Putamen (tissue), 1 donor: ENCODE measurements around the gene B3GLCT.

Experiments
- DNase-seq: peaks from one replicate; pipeline ENCODE4 v3.0.0-alpha.2; 2016; ENCODE audit warnings: low spot score

B3GLCT gene

DNA sequence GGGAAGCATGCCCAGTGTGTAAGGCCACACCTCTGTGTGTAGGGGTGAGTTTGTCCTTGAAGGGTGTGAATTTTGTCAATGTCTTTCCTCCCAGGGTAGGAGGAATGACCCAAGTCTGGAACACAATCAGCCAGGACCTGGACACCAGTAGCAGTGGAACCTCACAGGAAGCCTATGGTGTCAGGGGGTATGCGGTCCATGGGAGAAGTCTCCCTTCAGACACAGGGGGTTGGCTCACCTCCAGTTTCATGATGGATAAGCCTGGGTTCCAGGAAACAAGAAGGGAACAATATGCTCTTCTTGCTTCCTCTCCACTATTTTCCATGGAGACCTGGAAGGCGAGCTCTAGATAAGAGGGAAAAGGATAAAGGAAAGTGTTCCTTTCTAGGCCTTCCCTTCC is 23.9 kb downstream of the B3GLCT start:
- no peak for DNase-seq

DNA sequence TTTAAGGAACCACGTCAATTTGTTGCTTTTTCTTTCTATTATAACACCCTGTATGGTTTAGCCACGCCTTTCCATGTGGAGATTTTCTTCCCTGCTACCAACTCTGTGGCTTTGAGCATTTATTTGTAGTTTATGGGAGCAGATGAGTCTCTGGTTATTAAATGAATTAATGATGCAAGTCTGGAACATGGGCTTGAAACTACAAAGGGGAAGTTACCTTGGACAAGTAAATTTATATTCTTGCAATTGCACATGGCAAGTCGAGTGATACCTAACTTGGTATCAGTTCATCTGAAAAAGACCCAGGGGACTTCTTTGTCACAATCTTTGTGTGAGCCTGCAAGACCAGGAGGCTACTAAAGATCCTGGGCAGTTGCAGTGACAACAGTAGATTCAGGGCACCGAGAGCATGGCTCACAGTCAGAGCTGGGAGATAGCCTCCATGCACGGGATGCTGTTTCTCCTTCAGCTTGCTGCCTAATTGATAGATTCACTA is 24.4 kb downstream of the B3GLCT start:
- DNase-seq, result no peak

DNA sequence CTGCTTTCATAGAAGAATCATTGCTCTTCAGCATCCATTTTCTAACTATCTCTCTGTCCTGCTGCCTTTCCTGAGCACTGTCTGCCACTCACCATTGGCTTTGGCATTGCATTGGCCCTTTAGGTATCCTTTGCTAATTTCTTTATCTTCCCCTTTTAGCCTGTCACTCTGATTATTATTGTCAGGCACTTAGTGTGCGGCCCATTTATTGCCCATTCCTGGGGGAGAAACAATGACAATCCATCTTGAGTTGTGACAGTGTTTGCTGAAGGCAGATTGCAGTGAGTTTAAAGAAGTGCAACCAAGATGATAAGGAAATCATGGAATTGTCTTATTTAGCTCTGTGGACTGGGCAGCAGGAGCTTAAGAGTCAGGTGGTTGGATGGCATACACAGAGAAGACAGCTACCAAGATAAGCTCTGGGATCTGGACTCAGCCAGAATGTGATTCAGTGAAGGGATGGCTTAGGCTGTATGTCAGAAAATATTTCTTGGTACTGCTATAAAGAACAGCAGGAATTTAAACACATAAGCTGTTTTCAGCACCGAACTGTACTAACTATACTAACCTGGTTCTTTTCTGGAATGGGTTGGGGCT is 25.3 kb downstream of the B3GLCT start:
- no peak for DNase-seq

DNA sequence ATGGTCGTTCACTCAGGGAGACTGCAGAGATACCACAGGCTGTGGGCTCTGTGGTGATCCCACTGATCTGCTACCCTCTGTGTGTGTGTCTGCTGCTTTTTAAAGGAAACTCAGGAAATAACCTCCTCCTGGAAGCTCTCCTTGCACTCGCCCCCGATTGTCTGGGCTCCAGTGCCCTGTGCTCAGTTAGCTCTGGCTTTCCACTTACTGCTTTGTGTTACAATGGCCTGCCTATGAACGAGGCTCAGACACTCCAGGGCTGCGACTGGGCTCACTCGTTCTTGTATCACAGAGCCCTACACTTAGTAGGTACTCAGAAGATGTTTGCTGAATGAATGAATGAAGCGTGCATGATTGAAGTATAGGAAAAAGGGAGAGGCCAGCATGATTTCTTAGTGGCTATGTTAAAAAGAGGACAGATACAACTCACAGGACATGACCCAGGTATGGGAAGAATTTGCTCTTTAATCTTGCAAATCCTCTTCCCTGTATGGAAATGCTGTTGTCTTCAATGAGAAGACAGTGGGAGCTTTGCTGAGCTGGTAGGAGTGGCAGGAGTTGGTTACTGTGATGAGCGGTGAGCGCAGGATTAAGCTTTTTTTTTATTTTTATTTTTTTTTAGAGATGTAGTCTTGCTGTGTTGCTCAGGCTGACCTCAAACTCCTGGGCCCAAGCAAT is 26.4 kb downstream of the B3GLCT start:
- no peak for DNase-seq

DNA sequence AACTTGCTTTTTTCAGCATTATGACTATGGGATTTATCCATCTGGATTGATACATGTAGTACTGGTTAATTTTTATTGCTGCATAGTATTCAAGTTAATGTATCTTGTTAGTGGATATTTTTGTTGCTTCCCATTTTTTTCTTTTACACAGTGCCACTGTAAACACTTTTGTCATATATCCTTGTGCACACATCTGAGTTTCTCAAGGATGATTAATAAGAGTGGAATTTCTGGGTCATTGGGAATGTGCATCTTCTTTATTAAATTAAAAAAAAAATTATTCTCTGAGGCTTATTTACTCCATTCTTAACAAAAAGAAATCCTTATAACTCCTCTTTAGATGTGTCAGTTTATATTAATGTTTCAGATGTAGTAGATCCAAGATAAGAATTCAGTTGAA is 27.3 kb downstream of the B3GLCT start:
- DNase-seq, result no peak

DNA sequence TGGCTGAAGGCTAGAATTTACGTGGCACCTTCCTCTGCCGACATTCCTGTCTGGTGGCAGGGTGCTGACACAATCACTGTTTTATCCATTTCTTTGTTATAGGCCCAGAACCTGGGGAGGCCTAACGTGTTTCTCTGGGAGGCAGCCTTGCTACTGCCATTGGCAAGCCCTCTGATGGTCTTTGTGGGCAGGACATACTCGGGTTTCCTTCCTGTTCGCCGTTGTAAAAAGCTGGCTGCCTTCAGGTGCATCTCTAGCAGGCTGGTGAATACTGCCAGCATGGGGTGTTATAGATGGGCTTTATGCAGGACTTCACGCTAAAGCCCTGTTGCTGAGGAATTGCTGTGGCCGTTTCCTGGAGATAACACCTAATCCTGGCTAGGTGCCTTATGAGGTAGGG is 28.1 kb downstream of the B3GLCT start:
- DNase-seq, result no peak

DNA sequence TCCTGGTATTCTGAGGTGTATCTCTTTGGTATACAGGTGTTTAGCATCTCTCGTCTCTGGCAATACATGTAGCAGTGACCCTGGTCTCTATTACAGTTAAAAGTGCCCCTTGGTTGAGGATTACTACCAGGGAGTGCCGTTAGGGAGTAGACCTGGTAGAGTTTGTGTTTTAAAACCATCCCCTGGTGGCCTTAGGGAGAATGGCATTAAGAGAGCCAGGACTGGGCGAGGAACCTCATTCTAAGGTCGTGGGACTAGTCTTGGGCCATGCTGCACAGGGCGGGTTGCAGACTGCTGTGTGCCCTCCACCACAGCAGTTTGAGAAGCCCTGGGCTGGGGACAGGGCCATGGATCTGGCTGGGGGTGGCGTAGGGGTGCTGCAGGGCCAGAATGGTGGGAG is 35.0 kb downstream of the B3GLCT start:
- no peak for DNase-seq

DNA sequence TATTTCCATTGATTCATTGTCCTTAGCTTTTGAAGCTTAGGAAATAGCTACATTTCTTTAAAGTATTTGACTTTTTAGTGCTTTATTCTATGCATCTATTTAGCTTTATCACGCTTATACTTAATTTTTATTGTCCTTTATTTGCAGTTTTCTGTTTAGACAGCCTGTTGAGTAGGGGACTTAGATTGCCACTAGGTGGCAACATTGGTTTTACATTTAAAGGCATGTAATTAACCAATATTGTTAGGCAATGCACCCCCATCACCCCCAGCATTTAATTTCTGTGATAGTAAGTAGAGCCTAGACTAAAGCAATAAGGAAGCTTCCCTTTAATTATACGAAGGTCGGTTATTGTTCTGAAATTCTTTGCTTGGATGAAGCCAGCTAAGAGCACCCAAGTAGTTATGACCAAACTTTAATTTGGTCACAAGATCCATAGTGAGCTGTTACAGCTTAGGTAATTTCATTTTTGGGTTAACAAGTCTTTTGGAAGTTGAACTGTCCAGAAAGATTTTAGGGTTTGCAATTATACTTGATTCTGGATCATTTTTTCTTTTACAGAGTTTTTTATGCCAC is 36.5 kb downstream of the B3GLCT start:
- no peak for DNase-seq

DNA sequence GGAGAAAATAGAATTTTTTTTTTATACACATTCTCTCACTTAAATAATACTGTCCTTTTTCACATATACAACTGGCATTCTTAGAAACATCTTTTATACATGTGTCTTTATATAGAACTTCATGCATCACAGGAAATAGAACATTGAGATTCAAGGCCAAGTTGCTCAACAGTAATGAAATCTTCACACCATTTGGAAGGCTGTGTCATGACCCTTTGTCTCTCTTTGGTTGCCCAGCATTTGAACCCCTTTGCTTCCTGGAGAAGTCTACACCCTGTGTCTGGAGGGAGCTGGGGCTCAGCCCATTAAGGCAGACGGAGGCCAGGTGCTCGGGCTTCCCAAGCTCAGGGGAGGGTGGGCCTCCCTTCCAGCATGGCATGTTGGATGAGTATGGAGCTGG is 41.1 kb downstream of the B3GLCT start:
- DNase-seq, result no peak

DNA sequence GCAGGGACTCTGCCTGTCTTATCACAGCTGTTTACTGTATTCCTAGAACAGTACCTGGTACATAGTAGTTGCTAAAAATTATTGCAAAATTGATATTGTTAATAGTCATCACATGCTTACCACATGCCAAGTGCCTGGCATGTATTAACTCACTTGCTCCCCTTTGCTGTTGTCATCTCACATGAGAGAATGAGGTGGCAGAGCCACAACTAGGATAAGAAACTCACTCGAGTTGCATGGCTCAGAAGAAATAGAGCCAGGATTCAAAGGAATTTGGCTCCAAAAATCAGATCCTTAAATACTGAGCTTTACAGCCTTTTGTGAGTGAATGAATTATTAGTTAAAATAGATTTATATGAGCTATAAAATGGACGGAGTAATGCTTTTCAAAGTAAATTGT is 42.6 kb downstream of the B3GLCT start:
- DNase-seq, result no peak

DNA sequence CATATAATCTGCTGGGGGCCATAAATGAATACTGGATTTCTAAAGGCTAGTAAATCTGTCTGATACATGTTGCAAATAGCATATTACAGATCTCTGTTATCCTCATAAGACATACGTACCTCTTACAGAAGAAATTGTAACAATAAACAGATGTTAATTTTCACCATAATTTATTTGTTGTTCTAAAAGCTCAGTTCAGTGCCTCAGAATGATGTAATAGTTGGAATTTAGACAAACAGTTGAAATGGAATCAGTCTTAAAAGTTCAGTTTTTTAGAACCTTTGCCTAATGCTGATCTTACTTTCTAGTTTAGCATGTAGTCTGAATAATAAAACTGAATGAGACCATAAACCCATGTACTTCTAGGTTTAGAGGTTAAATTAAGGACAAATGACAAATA is 43.1 kb downstream of the B3GLCT start:
- no peak for DNase-seq

DNA sequence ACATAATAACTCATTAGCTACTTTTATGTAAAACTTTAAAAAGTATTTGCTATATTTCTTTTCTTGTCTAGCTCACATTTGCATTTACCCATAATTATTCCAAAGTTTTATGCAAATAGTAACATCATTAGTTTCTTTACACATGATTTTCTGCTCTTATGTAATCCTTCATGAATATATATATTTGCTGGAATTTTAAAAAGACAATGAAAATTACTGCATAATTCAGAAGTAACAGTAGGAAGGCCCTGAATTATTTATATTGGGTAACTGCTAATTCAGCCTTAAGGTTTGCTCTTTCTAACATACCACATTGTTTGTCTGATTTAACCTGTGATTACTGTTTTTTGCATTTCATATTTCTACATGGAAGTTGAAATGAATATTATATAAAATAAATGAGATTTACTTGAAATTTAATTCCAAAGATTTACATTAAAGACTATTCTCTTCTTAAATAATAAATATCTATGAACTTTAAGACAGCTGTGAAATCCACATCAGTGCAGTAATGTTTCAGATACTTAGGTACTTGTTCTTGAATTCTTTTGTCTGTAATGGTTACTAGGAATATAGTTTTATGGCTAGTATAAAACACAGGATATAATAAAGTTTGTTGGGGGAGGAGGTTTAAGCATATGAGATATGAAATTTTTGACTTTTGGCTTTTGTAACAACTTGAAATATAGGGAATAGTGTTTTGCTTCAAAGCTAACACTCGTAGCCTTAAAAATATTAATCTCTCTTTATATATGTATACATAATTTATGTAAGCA is 46.0 kb downstream of the B3GLCT start:
- no peak for DNase-seq

DNA sequence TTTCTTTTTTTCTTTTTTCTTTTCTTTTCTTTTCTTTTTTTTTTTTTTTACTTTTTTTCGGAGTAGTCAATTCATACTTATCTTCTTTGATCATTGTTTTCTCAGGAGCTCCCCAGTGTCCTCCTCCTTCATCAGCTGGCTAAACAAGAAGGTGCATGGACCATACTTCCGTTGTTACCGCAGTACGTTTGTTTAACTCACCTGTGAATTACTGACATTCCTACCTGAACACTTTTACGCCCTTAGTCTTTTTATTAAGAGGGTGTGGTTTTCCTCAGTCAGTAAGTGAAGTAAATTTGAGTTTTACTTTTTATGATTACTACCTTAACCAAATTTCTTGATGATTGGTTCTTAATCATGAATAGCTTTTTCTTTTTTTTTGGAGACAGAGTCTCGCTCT is 47.1 kb downstream of the B3GLCT start:
- DNase-seq, result no peak

DNA sequence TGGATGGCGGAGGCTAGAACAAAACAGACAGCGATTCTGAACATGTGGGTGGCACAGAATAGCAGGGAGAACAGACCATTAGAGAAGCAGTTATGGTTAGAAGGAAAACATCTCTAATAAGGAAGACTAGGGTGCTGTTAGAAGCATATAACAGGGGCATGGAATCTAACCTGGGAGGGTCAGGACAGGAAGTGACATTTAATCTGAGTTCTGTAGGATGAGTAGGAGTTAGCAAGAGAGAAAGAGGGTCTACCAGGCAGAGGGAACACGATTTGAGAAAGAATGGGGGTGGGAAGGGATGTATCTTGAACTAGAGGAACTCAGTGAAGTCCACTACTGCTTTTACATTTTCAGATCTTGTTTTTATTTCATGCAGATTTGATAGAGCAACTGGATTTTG is 48.6 kb downstream of the B3GLCT start:
- no peak for DNase-seq

DNA sequence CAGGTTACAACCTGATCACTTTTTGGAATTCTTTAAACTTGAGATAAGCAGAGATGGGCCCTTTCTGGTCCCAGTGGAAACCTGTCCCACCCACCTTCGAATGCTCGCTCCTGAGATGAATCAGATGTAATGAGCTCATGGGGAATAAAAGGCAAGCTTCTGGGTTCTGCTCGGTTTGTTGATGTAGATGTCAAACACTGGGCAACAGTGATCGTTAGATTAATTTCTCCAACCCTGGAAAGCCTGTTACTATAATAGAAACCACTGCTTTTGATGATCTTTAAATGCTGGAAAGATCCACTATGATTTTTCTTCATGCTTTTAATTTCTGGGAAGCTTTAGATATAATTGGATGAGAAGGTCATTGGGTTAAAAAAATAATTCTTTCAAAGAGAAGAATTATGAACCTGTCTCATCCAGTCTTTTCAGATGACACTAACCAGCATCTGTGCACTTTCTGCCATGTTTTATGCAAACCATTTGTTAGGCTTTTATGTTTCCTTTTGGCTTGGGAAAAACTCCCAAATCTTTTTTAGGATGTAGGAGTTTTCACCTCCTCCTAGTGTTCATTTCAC is 49.3 kb downstream of the B3GLCT start:
- DNase-seq, result peak; percentile 71

DNA sequence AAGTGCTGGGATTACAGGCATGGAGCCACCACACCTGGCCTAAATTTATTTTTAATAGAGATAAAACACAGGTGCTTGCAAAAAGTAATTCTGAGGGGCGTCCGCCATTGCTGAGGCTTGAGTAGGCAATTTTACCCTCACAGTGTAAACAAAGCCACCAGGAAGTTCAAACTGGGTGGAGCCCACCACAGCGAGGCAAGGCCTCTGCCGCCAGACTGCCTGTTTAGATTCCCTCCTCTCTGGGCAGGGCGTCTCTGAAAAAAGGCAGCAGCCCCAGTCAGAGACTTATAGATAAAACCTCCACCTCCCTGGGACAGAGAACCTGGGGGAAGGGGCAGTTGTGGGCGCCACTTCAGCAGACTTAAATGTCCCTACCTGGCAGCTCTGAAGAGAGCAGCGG is 50.7 kb downstream of the B3GLCT start:
- DNase-seq, result no peak

DNA sequence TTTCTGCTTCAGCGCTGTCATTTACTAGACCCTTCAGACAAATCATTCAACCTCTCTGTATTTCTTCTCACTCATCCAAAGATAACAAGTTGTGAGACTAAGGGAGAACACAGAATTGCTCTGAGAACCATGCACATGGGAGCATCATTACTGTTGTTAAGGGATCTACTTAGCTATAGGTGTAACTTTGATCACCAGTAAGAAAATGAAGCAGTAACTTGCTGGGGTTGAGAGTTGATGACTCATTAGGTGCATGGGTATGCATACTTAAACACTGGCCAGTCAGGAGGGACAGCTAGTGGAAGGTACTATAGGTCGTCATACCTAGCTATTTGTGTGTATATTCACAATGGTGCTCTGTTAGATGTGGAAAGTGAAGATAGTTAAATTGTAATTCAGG is 61.5 kb downstream of the B3GLCT start:
- DNase-seq, result no peak

DNA sequence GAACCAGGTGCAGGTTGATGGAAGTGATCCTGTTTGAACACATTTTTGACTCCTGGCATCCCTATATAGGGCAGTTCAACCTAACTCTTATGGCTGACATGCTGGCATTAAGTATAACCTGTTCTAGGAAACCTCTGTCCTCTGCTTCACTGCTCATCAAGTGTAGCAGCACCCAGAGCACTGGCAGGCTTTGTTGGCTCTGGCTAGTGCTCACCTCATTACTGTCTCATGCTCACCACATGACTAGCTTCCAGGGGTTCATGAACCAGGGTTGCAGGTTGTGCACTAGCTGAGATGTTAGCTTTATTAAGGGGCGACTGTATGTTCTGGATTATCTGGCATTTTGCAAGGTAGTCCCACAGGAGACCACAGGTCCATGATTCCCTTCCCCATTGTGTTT is 63.6 kb downstream of the B3GLCT start:
- no peak for DNase-seq

DNA sequence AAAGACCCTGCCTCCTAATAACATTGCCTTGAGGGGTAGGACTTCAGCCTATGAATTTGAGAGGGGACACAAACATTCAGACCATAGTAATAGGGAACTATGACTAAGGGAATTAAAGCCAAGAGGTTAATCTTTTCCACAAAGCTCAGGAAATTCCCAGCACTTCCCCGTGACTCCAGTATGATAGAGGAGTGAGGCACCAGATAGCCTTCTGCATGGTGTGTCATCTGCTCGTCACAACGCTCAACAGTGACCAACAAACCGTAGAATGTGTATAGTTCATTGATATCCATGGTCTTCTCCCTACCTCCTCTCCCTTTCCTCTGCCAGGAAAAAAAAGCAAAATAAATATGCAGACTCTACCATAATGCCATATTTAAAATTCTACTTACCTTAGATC is 64.4 kb downstream of the B3GLCT start:
- no peak for DNase-seq

DNA sequence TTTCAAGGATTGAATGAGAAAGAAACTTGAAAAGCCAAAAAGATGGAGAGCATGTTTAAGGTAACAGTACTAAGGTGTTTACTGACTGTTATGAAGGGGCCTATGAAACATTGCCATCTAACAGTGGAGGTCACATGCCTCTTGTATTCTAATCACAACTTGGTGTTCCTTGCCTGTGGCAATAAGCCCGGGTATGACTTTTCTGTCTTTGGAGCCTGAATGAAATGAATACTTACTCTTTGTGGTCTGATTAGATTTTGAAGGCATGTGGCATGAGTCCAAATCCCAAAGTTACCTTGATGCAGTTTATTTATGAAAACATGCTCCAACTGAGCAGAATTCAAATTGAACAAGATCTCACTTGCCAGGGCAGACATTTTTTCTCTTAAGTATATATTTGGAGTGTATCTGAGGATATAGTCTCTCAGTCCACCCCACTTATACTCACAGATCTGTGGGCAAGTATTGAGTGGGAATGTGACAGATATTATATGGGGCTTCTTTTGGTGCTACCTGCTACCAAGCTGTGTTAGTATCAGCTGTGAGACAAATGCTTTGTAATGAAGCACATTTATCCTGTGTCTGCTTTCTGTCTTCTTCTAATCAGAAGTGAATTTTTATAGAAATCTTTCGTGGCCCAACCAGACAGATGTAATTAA is 67.5 kb downstream of the B3GLCT start:
- DNase-seq, result no peak

DNA sequence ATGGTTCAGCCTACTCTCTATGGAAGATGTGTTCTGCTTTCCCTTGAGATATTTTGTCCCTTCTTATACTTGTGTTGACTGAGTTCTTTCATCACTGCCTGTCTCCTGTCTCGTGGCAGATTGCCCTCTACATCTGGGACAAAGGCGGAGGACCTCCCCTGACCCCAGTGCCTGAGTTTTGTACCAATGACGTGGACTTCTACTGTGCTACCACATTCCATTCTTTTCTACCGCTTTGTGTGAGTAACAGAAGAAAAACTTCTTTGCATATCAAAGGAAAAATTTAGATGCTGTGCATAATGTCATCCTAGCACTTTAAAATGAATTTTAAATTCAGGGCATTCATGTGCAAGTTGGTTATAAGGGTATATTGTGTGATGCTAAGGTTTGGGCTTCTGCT is 74.6 kb downstream of the B3GLCT start:
- no peak for DNase-seq

DNA sequence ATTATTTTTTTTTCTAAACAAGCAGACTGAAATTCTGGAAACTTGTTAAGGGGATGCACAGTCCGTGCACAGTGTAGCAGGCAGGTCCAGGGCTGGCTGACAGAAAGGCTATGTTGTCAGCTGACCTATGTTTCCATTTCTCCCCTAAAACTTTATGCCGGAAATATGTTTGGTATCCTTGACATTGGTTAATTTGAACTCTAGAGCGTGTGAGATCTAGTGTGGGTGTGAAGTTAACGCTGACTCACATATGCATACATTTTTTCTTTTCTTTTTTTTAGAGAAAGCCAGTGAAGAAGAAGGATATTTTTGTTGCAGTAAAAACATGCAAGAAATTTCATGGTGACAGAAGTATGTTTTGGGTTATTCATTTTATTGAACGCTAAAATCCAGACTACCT is 76.6 kb downstream of the B3GLCT start:
- peak; percentile 45 for DNase-seq
